ENCODE results near the gene TOB2.

- TF ChIP-seq CTCF (conservative IDR thresholded peaks at IDR 0.05 in 1 of 2, IDR thresholded peaks at IDR 0.05 in 1 of 2; ENCODE audit: low read depth in 1 of 2, low read length in 2 of 2) (no peak), EZH2 (IDR thresholded peaks at IDR 0.05; ENCODE audit: low read length, missing control alignments) (no peak)
These were observed 20.8 kb downstream of the TOB2 start for GRCh38 chr22:41425660-41426365.

Data from fibroblast of lung (primary cell).